KBM-7 (cell line): ENCODE results near the gene CYP20A1.
"Not testable (repeated sequence)": the region's sequence is repeated elsewhere in the genome, so short reads cannot be mapped to it uniquely, and the experiment has no call there.

ENCODE experiments used
- DNase-seq: peaks from one replicate; pipeline ENCODE4 v3.0.0-alpha.2; 2015
- in situ Hi-C: fragments of 300-500 bp; cut with MboI; formaldehyde crosslinking; loops from 2 replicates; pipeline ENCODE4 v1.14.3; 2020; ENCODE audit warnings: low sequenced_read_pairs, low pct_unique_long_range_greater_than_20kb, mixed read lengths

CYP20A1 gene

GRCh38 chr2:203261326-203262159, 22.7 kb downstream of the CYP20A1 start:
- no peak for DNase-seq
- in situ Hi-C loops, result no loop called here

GRCh38 chr2:203279288-203279687, 40.5 kb downstream of the CYP20A1 start:
- no peak for DNase-seq
- in situ Hi-C loops, result no loop called here

- DNase-seq, result no peak
- in situ Hi-C loops, result no loop called here
Measured at GRCh38 chr2:203280428-203281064, 41.7 kb downstream of the CYP20A1 start.

- in situ Hi-C loops, result no loop called here
- no peak for DNase-seq
Measured at GRCh38 chr2:203282101-203282500, 43.3 kb downstream of the CYP20A1 start.

- DNase-seq, result no peak
- in situ Hi-C loops, result no loop called here
Measured at GRCh38 chr2:203286532-203286931, 47.7 kb downstream of the CYP20A1 start.

GRCh38 chr2:203301667-203302066, 62.8 kb downstream of the CYP20A1 start:
- in situ Hi-C loops, result no loop called here
- no peak for DNase-seq

GRCh38 chr2:203302586-203302985, 63.8 kb downstream of the CYP20A1 start:
- in situ Hi-C loops, DNase-seq: not testable (repeated sequence)

- in situ Hi-C loops, result no loop called here
- DNase-seq, result no peak
Measured at GRCh38 chr2:203310688-203311436, 72.0 kb downstream of the CYP20A1 start.

GRCh38 chr2:203326356-203326755, 87.5 kb downstream of the CYP20A1 start:
- in situ Hi-C loops, result no loop called here
- DNase-seq, result no peak

GRCh38 chr2:203327582-203327900, 88.7 kb downstream of the CYP20A1 start:
- no peak for DNase-seq
- in situ Hi-C loops, result no loop called here

GRCh38 chr2:203327901-203328759, 89.3 kb downstream of the CYP20A1 start, which contains the start of gene ABI2:
ABI2 (plus strand) TSS chr2:203328394; CDS start chr2:203328515, 121 bp downstream.
- in situ Hi-C loops, result no loop called here

GRCh38 chr2:203328760-203329540, 90.1 kb downstream of the CYP20A1 start:
- in situ Hi-C loops, result no loop called here
- DNase-seq, result peak; percentile 53

More at GRCh38 chr2:203327901-203328759, 89.3 kb downstream of the CYP20A1 start, which contains the start of gene ABI2:
- peak; percentile 90 for DNase-seq

- peak; percentile 11 for DNase-seq
- in situ Hi-C loops, result no loop called here
Measured at GRCh38 chr2:203330434-203330833, 91.6 kb downstream of the CYP20A1 start.

GRCh38 chr2:203338322-203338721, 99.5 kb downstream of the CYP20A1 start:
- in situ Hi-C loops, result no loop called here
- no peak for DNase-seq

- no peak for DNase-seq
- in situ Hi-C loops, result no loop called here
Measured at GRCh38 chr2:203340791-203341487, 102.1 kb downstream of the CYP20A1 start.

- DNase-seq, result no peak
- in situ Hi-C loops, result no loop called here
Measured at GRCh38 chr2:203341741-203342310, 103.0 kb downstream of the CYP20A1 start.

GRCh38 chr2:203342374-203342773, 103.6 kb downstream of the CYP20A1 start:
- in situ Hi-C loops, result not testable (repeated sequence)

More at GRCh38 chr2:203342374-203342773, 103.6 kb downstream of the CYP20A1 start:
- DNase-seq, result not testable (repeated sequence)
